Transverse colon (tissue), 4 donors: ENCODE data around the gene CFAP300. TPM values are rescaled to one million over a fixed set of nuclear protein-coding genes. Genes with fewer than 3 reads are reported as not detected.

ENCODE experiments used
- DNase-seq: peaks from one replicate; pipeline ENCODE4 v3.0.0-alpha.2; 2019
- H3K27ac ChIP-seq, 4 donors: fragments of 200-600 bp; sonication (generic); 2 replicates each; pipeline ENCODE4 v1.5.1; 2016 to 2018; ENCODE audit warnings: inconsistent platforms in 4 of 4
- H3K27me3 ChIP-seq: fragments of 200-600 bp; sonication (generic); 2 replicates; pipeline ENCODE4 v1.5.1; 2017; ENCODE audit warnings: inconsistent platforms
- H3K36me3 ChIP-seq, 4 donors: fragments of 200-600 bp; sonication (generic); 2 replicates each; pipeline ENCODE4 v1.5.1; 2017 to 2019; ENCODE audit warnings: inconsistent platforms in 4 of 4
- H3K4me1 ChIP-seq, 4 donors: fragments of 200-600 bp; sonication (generic); 2 replicates each; pipeline ENCODE4 v1.5.1; 2017 to 2020; ENCODE audit warnings: inconsistent platforms in 4 of 4
- H3K4me3 ChIP-seq, 4 donors: fragments of 200-600 bp; sonication (generic); 1 replicate in 1 of 4; 2 replicates in 3 of 4; pipeline versions ENCODE4 v1.5.1 to v1.6.1; 2017 to 2019; ENCODE audit warnings: inconsistent platforms in 4 of 4
- H3K9me3 ChIP-seq, 2 donors: fragments of 200-600 bp; sonication (generic); 2 replicates each; pipeline ENCODE4 v1.5.1; 2017 to 2019; ENCODE audit warnings: inconsistent platforms in 2 of 2
- EP300 ChIP-seq: sonication (generic); formaldehyde crosslinking; IDR thresholded peaks from one replicate; pipeline ENCODE4 v1.6.1; 2017; ENCODE audit warnings: antibody characterized with exemption, low read depth
- POLR2A ChIP-seq: fragments of 450-650 bp; IDR thresholded peaks from one replicate; pipeline ENCODE4 v1.6.1; 2016; ENCODE audit warnings: antibody characterized with exemption, mild to moderate bottlenecking, moderate library complexity
- POLR2AphosphoS5 ChIP-seq, 3 donors: sonication (generic); formaldehyde crosslinking; IDR thresholded peaks; one replicate each; pipeline ENCODE4 v1.6.1; 2016; ENCODE audit warnings: antibody characterized with exemption in 3 of 3
- WGBS, 2 donors: methylation state at CpG; one replicate each; pipeline ENCODE4 v1.1.5; 2018; ENCODE audit warnings: low coverage in 1 of 2; 5-methylcytosine and 5-hydroxymethylcytosine counted together
- in situ Hi-C, 4 donors: fragments of 200-750 bp; cut with MboI; loops; one replicate each; pipeline versions ENCODE4 v1.15.0 to v1.15.1; 2017; ENCODE audit warnings: low sequenced_read_pairs in 3 of 4, low pct_ligation_motif_present in 1 of 4, low pct_unique_long_range_greater_than_20kb in 1 of 4
- intact Hi-C: fragments of 100-400 bp; cut with DNase I; formaldehyde crosslinking; loops from one replicate; pipeline ENCODE4 v1.15.1; 2023; ENCODE audit warnings: low total_unique reads
- total RNA-seq, 4 donors: library from RNA; depleted of rRNA; stranded (reverse); fragments of >200 nt; gene quantifications; one replicate each; pipeline ENCODE4 v1.1.0, GENCODE V29; 2016
- TF ChIP-seq, protein P1 (sequence below), 5 experiments: fragments of 200-600 bp in 3 of 5; fragments of 450-650 bp in 2 of 5; sonication (generic) in 3 of 5; IDR thresholded peaks; 1 replicate in 2 of 5; 2 replicates in 3 of 5; pipeline ENCODE4 v1.5.1; 2016 to 2017; ENCODE audit warnings: antibody characterized with exemption in 5 of 5, inconsistent platforms in 3 of 5, mild to moderate bottlenecking in 2 of 5, moderate library complexity in 1 of 5

The CFAP300 gene
- total RNA-seq, 4 donors from 2014 or later: 0.79 to 33.2 (median 2.2) TPM; not detected in 1

DNA sequence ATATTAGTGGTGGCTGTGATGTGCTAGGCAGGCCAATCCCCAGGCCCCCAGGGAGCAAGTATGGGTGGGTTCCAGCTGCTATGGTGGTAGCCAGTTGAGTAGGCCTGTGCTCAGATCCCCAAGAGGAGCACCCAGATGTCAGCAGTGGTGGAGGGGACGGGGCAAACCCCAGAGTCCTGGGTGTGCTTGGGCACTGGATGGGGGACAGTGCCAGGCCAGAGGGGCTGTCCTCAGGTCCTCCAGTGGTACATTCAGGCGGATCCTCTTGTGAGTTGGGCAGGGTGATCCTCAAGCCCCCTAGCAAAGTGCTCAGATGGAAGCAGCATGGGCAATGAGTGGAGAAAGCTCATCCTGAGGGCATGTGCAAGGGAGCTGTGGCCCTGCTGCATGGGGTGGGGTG lies 26.0 kb downstream of the CFAP300 start:
- in situ Hi-C loops: no loop called here
- 69% methylated on average over 2 of the region's 2 CpGs; no CpG with 5 or more reads in 1 of the 2 donors for WGBS, 2 donors
- no peaks in the 10 kb centered on the region for H3K27me3 ChIP-seq

DNA sequence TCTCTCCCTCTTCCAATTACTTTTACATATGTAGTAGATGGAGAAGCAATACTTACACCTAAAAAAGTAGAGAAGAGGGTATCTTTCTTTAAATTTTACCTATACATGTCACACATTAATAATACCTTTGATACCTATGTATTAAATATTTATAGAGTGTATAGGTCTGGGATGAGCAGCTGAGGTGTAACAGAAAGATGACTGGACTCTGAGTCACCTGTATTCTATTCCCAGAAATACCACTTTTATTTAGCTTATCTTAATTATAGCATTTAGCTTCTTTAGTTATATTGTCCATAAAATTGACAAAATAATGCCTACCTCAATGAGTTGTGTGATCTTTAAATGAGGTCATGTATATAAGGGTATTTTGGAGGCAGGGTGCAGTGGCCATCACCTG lies 32.4 kb downstream of the CFAP300 start:
- TF ChIP-seq POLR2AphosphoS5 (IDR thresholded peaks at IDR 0.05) (no peak), POLR2A (no peak), EP300 (no peak)
- TF ChIP-seq, protein P1, sequence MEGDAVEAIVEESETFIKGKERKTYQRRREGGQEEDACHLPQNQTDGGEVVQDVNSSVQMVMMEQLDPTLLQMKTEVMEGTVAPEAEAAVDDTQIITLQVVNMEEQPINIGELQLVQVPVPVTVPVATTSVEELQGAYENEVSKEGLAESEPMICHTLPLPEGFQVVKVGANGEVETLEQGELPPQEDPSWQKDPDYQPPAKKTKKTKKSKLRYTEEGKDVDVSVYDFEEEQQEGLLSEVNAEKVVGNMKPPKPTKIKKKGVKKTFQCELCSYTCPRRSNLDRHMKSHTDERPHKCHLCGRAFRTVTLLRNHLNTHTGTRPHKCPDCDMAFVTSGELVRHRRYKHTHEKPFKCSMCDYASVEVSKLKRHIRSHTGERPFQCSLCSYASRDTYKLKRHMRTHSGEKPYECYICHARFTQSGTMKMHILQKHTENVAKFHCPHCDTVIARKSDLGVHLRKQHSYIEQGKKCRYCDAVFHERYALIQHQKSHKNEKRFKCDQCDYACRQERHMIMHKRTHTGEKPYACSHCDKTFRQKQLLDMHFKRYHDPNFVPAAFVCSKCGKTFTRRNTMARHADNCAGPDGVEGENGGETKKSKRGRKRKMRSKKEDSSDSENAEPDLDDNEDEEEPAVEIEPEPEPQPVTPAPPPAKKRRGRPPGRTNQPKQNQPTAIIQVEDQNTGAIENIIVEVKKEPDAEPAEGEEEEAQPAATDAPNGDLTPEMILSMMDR (IDR thresholded peaks at IDR 0.05): no peak
- no peak for DNase-seq
- H3K9me3 ChIP-seq: no peaks in the 10 kb centered on the region
- intact Hi-C loops (no loop called here), in situ Hi-C loops (loop anchor here in 1 of 4 donors (25.0 kb wide), 1 partner anchor 608 kb away; no protein-coding TSS in a partner anchor)
- H3K4me3 ChIP-seq: no peak overlapping the region
- no peak overlapping the region for H3K27ac ChIP-seq
- H3K36me3 ChIP-seq: no peaks in the 10 kb centered on the region
- H3K27me3 ChIP-seq: no peaks in the 10 kb centered on the region
- no peaks in the 10 kb centered on the region for H3K4me1 ChIP-seq

More for the DNA sequence above, 26.0 kb downstream of the CFAP300 start:
- Histone ChIP-seq H3K4me1 (no peaks in the 10 kb centered on the region), H3K27ac (no peak overlapping the region), H3K36me3 (no peaks in the 10 kb centered on the region), H3K9me3 (peaks cover 19 to 22% of the 10 kb centered on the region in 2 donors), H3K4me3 (no peak overlapping the region)
- no peak for DNase-seq
- TF ChIP-seq POLR2A (no peak), POLR2AphosphoS5 (IDR thresholded peaks at IDR 0.05) (no peak), EP300 (no peak)
- TF ChIP-seq, protein P1 (IDR thresholded peaks at IDR 0.05): no peak
- intact Hi-C loops: loop anchor here (1.0 kb wide), 1 partner anchor 49 kb away; no protein-coding TSS in a partner anchor

DNA sequence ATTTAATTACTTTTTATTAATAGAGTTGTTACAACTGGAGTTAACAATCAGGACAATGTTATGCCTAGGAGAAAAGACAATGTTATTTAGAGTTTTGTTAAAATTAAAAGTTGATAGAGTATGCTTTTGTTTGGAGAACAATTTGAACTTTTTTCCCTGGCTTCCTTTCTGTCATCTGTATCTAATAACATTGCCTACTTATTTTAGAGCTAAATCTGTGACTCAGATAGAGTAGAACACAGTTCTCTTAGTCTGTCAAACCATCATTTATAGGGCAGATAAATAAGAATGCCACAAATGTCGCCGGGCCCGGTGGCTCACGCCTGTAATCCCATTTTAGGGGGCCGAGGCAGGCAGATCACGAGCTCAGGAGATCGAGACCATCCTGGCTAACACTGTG lies 34.1 kb downstream of the CFAP300 start:
- no peak for DNase-seq
- 87 to 91% methylated on average over 7 of the region's 7 CpGs for WGBS, 2 donors
- Histone ChIP-seq H3K4me3 (no peak overlapping the region), H3K36me3 (no peaks in the 10 kb centered on the region), H3K27ac (no peak overlapping the region), H3K4me1 (no peaks in the 10 kb centered on the region), H3K27me3 (no peaks in the 10 kb centered on the region), H3K9me3 (no peaks in the 10 kb centered on the region)
- intact Hi-C loops (no loop called here), in situ Hi-C loops (loop anchor here in 1 of 4 donors (25.0 kb wide), 1 partner anchor 606 kb away; no protein-coding TSS in a partner anchor)
- no peak for TF ChIP-seq EP300
- TF ChIP-seq POLR2AphosphoS5 (IDR thresholded peaks at IDR 0.05): no peak
- TF ChIP-seq, protein P1 (IDR thresholded peaks at IDR 0.05): no peak
- no peak for TF ChIP-seq POLR2A

DNA sequence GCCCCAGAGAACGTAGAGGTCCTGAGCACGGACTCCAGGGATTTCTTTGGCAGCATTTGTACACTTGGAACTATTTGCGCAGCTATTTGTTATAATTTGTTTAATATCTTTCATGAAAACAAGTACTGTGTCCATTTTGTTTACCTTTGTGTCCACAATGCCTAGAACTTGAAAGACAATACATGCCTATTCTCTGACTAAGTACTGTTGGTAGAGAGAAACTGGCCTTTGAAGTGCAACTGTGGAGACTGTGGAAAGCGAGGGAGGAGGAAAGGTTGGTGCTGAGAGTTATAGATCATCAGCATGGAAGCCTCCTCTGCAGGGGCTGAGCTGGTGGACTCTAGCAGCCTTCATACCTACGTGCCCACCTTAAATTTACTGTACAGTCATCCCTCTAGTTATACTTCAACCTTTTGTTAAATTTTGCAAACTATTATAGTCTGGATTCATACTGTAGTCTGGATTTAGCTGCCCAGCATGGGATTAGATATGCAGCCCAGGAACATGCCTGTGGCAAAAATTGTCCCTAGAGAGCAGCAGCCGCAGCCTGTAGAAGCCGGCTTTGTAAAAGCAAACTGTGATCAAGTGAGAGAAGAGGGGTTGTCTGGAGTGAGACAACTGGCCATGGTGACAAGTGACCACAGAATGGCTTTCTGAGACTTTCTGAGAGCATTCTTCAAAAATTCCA lies 38.8 kb downstream of the CFAP300 start:
- DNase-seq: no peak
- intact Hi-C loops (no loop called here), in situ Hi-C loops (loop anchor here in 1 of 4 donors (25.0 kb wide), 1 partner anchor 601 kb away; no protein-coding TSS in a partner anchor)
- H3K27me3 ChIP-seq: no peaks in the 10 kb centered on the region
- H3K9me3 ChIP-seq: no peaks in the 10 kb centered on the region
- no peaks in the 10 kb centered on the region for H3K4me1 ChIP-seq
- no peaks in the 10 kb centered on the region for H3K36me3 ChIP-seq
- no peak overlapping the region for H3K4me3 ChIP-seq
- TF ChIP-seq EP300 (no peak), POLR2A (no peak), POLR2AphosphoS5 (IDR thresholded peaks at IDR 0.05) (no peak)
- TF ChIP-seq, protein P1 (IDR thresholded peaks at IDR 0.05): no peak
- no peak overlapping the region for H3K27ac ChIP-seq
- WGBS, 2 donors: 72 to 86% methylated on average over 5 to 7 of the region's 7 CpGs
